A549 (cell line): ENCODE data around the gene ELMO2. TPM values are rescaled to one million over a fixed set of nuclear protein-coding genes. Genes with fewer than 3 reads are reported as not detected.

Source experiments
- ATAC-seq, 2 experiments: fragments of 200-7000 bp in 1 of 2; fragments of >200 bp in 1 of 2; cut with Nextera tagmentation in 1 of 2; cut with Tn5 transposase in 1 of 2; 3 replicates each; pipeline versions ENCODE4 v1.8.0 to v1.9.1; 2018 to 2020; ENCODE audit warnings: mild to moderate bottlenecking in 1 of 2, moderate library complexity in 1 of 2
- CTCF ChIA-PET: fragments of 300-600 bp; sonication (Branson Sonifier 250); formaldehyde crosslinking; extraction: SDS; loops from one replicate; lab custom pipeline; 2021; ENCODE audit warnings: antibody characterized with exemption, inconsistent platforms; lab: Yijun Ruan, JAX
- POLR2A ChIA-PET: fragments of 350-600 bp; formaldehyde crosslinking; extraction: SDS; loops from one replicate; lab custom pipeline; 2021; ENCODE audit warnings: antibody characterized with exemption, inconsistent platforms; lab: Yijun Ruan, JAX
- DNase-seq, 2 experiments: peaks; one replicate each; pipeline versions ENCODE4 v3.0.0 to v3.0.0-alpha.2; 2011 to 2016; ENCODE audit warnings: low read depth in 1 of 2, low spot score in 1 of 2
- FAIRE-seq: peaks from 2 replicates; lab custom pipeline; 2011; peaks lifted over from hg19 to GRCh38; lab: Jason Lieb, UNC
- H3K27ac ChIP-seq, 2 experiments: fragments of >200 bp; sonication (Bioruptor Twin); formaldehyde crosslinking; 3 replicates each; pipeline ENCODE4 v1.5.1; 2016 to 2017
- H3K4me1 ChIP-seq: fragments of >200 bp; sonication (Bioruptor Twin); formaldehyde crosslinking; 3 replicates; pipeline ENCODE4 v1.6.1; 2016
- H3K4me2 ChIP-seq: fragments of >200 bp; sonication (Bioruptor Twin); formaldehyde crosslinking; 3 replicates; pipeline ENCODE4 v1.6.1; 2016
- H3K4me3 ChIP-seq: fragments of >200 bp; sonication (Bioruptor Twin); formaldehyde crosslinking; 3 replicates; pipeline ENCODE4 v1.5.1; 2016
- H3K9me3 ChIP-seq: fragments of >200 bp; sonication (Bioruptor Twin); formaldehyde crosslinking; 3 replicates; pipeline ENCODE4 v1.6.1; 2016
- BHLHE40 ChIP-seq: IDR thresholded peaks from 2 replicates; pipeline ENCODE4 v1.6.1; 2012; ENCODE audit warnings: low read depth, low read length, inconsistent platforms
- CBX2 ChIP-seq: fragments of 200-600 bp; sonication (generic); IDR thresholded peaks from 2 replicates; pipeline ENCODE4 v1.6.1; 2016; ENCODE audit warnings: low read depth, mild to moderate bottlenecking, borderline replicate concordance
- CBX8 ChIP-seq: fragments of 200-600 bp; sonication (generic); IDR thresholded peaks from 2 replicates; pipeline ENCODE4 v1.6.1; 2016
- CHD2 ChIP-seq: fragments of 150-350 bp; IDR thresholded peaks from 2 replicates; pipeline ENCODE4 v1.6.1; 2014; ENCODE audit warnings: low read length; ENCODE audit not compliant: partially characterized antibody
- CTCF ChIP-seq: fragments of >200 bp; sonication (Bioruptor Twin); formaldehyde crosslinking; IDR thresholded peaks from 3 replicates; pipeline ENCODE4 v1.5.1; 2016
- ESRRA ChIP-seq: fragments of 150-350 bp; IDR thresholded peaks from 2 replicates; pipeline ENCODE4 v1.6.1; 2014; ENCODE audit warnings: mild to moderate bottlenecking, low read length, borderline replicate concordance
- GATA3 ChIP-seq: IDR thresholded peaks from 2 replicates; pipeline ENCODE4 v1.6.1; 2012; ENCODE audit warnings: borderline replicate concordance
- HEYL ChIP-seq: fragments of 250-450 bp; sonication (Bioruptor Pico); IDR thresholded peaks from 2 replicates; pipeline ENCODE4 v1.8.0; 2021; ENCODE audit warnings: mild to moderate bottlenecking, moderate library complexity
- JUN ChIP-seq, 2 experiments: fragments of >200 bp; sonication (Bioruptor Twin); formaldehyde crosslinking; IDR thresholded peaks; 2 replicates in 1 of 2; 3 replicates in 1 of 2; pipeline ENCODE4 v1.6.1; 2016 to 2017
- JUNB ChIP-seq: fragments of >200 bp; sonication (Bioruptor Twin); formaldehyde crosslinking; IDR thresholded peaks from 2 replicates; pipeline ENCODE4 v1.6.1; 2016
- KDM1A ChIP-seq: fragments of 200-600 bp; sonication (generic); IDR thresholded peaks from 2 replicates; pipeline ENCODE4 v1.6.1; 2016; ENCODE audit warnings: low read depth, mild to moderate bottlenecking
- MAFK ChIP-seq: fragments of 450-650 bp; IDR thresholded peaks from 2 replicates; pipeline ENCODE4 v1.6.1; 2014; ENCODE audit not compliant: partially characterized antibody
- MAZ ChIP-seq: fragments of 150-350 bp; IDR thresholded peaks from 2 replicates; pipeline ENCODE4 v1.6.1; 2014; ENCODE audit warnings: antibody characterized with exemption, low read depth, low read length, borderline replicate concordance
- NPAS2 ChIP-seq: fragments of 250-450 bp; sonication (Bioruptor Pico); IDR thresholded peaks from 2 replicates; pipeline ENCODE4 v1.8.0; 2022; ENCODE audit warnings: mild to moderate bottlenecking, moderate library complexity, borderline replicate concordance
- NR3C1 ChIP-seq: fragments of >200 bp; sonication (Bioruptor Twin); formaldehyde crosslinking; IDR thresholded peaks from 3 replicates; pipeline ENCODE4 v1.6.1; 2017
- POLR2AphosphoS2 ChIP-seq: conservative IDR thresholded peaks from 2 replicates; pipeline ENCODE4 v1.6.1; 2012; ENCODE audit warnings: low read length, improper control_type of control experiment, inconsistent platforms
- RAD21 ChIP-seq, 2 experiments: fragments of >200 bp in 1 of 2; sonication (Bioruptor Twin) in 1 of 2; formaldehyde crosslinking in 1 of 2; IDR thresholded peaks in 1 of 2; conservative IDR thresholded peaks in 1 of 2; 2 replicates in 1 of 2; 3 replicates in 1 of 2; pipeline ENCODE4 v1.6.1; 2012 to 2018; ENCODE audit warnings: inconsistent platforms in 1 of 2
- RARB ChIP-seq: fragments of 250-450 bp; sonication (Bioruptor Pico); IDR thresholded peaks from 2 replicates; pipeline ENCODE4 v1.8.0; 2021; ENCODE audit warnings: mild to moderate bottlenecking, moderate library complexity
- RCOR1 ChIP-seq: fragments of 150-350 bp; IDR thresholded peaks from 2 replicates; pipeline ENCODE4 v1.6.1; 2014; ENCODE audit warnings: antibody characterized with exemption, low read length, low read depth
- RFX5 ChIP-seq: fragments of 450-650 bp; IDR thresholded peaks from 2 replicates; pipeline ENCODE4 v1.7.1; 2014; ENCODE audit warnings: antibody characterized with exemption, mild to moderate bottlenecking, moderate library complexity
- RNF2 ChIP-seq: fragments of 200-600 bp; sonication (generic); IDR thresholded peaks from 2 replicates; pipeline ENCODE4 v1.6.1; 2016; ENCODE audit warnings: low read depth, mild to moderate bottlenecking, antibody characterized with exemption, moderate library complexity, borderline replicate concordance
- SMC3 ChIP-seq: fragments of >200 bp; sonication (Bioruptor Twin); formaldehyde crosslinking; IDR thresholded peaks from 3 replicates; pipeline ENCODE4 v1.6.1; 2018; ENCODE audit warnings: inconsistent platforms
- TFCP2L1 ChIP-seq: fragments of 250-450 bp; sonication (Bioruptor Pico); IDR thresholded peaks from 2 replicates; pipeline ENCODE4 v1.5.0; 2021; ENCODE audit warnings: mild to moderate bottlenecking
- TP53 ChIP-seq: fragments of 250-450 bp; sonication (Bioruptor Pico); IDR thresholded peaks from 2 replicates; pipeline ENCODE4 v1.5.0; 2021; ENCODE audit warnings: mild to moderate bottlenecking, moderate library complexity
- ZFP36 ChIP-seq: fragments of 450-650 bp; IDR thresholded peaks from 2 replicates; pipeline ENCODE4 v1.6.1; 2014; ENCODE audit warnings: borderline replicate concordance; ENCODE audit not compliant: partially characterized antibody
- ZSCAN20 ChIP-seq: fragments of 250-450 bp; sonication (Bioruptor Pico); IDR thresholded peaks from 2 replicates; pipeline ENCODE4 v1.8.0; 2022; ENCODE audit warnings: mild to moderate bottlenecking, moderate library complexity
- WGBS: methylation state at CpG from one replicate; pipeline ENCODE4 v1.1.6; 2017; ENCODE audit errors: missing lambda C conversion rate; 5-methylcytosine and 5-hydroxymethylcytosine counted together
- polyA plus RNA-seq, 4 experiments: library from polyadenylated mRNA; depleted of rRNA in 3 of 4; stranded (reverse); fragments of >200 nt; fragmentation: RNase III in 1 of 4; extraction: RNeasy Plus Mini Kit Qiagen cat#74134 plus additional on column Dnase treatment in 1 of 4; gene quantifications; 2 replicates in 3 of 4; 3 replicates in 1 of 4; pipeline ENCODE4 v1.2.3, GENCODE V29; 2011 to 2017

ELMO2 gene
- polyA plus RNA-seq, 2 of the 4 experiments (the other 2 are of a cell fraction): 23.4 to 25.1 TPM

GRCh38 chr20:46349035-46349741 is 57.2 kb downstream of the ELMO2 start:
- FAIRE-seq (no peak), DNase-seq (peak; percentile 43 to 67), ATAC-seq (peak; percentile 46 to 77; a peak in 4 of 6 replicates)
- WGBS: 63% methylated on average over 10 of the region's 12 CpGs
- H3K4me1 ChIP-seq: peaks cover 14% of the 10 kb centered on the region
- ChIA-PET CTCF (interaction anchor here (0.8 to 5.1 kb wide), 44 partner anchors 10 to 578 kb away, joined by 3 to 38 read pairs (median 4); partner anchors contain the start of gene CDH22), POLR2A (interaction anchor here (0.8 to 2.1 kb wide), 2 partner anchors 9 to 15 kb away, joined by 3 to 13 read pairs; no protein-coding TSS in a partner anchor)
- no peaks in the 10 kb centered on the region for H3K9me3 ChIP-seq
- H3K27ac ChIP-seq: no peak overlapping the region
- no peak overlapping the region for H3K4me3 ChIP-seq
- TF ChIP-seq TP53 (CRISPR knock-in tag) (no peak), MAFK (no peak), SMC3 (peak; percentile 57), JUN (IDR thresholded peaks at IDR 0.05) (no peak), GATA3 (no peak), RCOR1 (no peak), ESRRA (no peak), RAD21 (conservative IDR thresholded peaks at IDR 0.05 in 1 of 2, IDR thresholded peaks at IDR 0.05 in 1 of 2) (peak; percentile 74 to 80), ZFP36 (peak; percentile 3), RARB (CRISPR knock-in tag) (no peak), NR3C1 (no peak), CHD2 (no peak), CTCF (peak; percentile 66)
- H3K4me2 ChIP-seq: no peak overlapping the region

- Histone ChIP-seq H3K4me1 (peaks cover 14% of the 10 kb centered on the region), H3K4me2 (no peak overlapping the region), H3K9me3 (no peaks in the 10 kb centered on the region), H3K27ac (no peak overlapping the region), H3K4me3 (no peak overlapping the region)
- TF ChIP-seq CBX2: no peak
- no peak for TF ChIP-seq BHLHE40
- no peak for TF ChIP-seq JUNB
- TF ChIP-seq NPAS2: no peak
- TF ChIP-seq MAZ: no peak
- no peak for TF ChIP-seq KDM1A
- TF ChIP-seq ZSCAN20: no peak
- no peak for TF ChIP-seq CBX8
- TF ChIP-seq TFCP2L1 (CRISPR knock-in tag): no peak
- no peak for TF ChIP-seq JUN (IDR thresholded peaks at IDR 0.05)
- no peak for TF ChIP-seq RFX5
- no peak for TF ChIP-seq NR3C1
- no peak for TF ChIP-seq SMC3
- TF ChIP-seq RNF2: no peak
- no peak for TF ChIP-seq HEYL (CRISPR knock-in tag)
- no peak for TF ChIP-seq POLR2AphosphoS2
- 94% methylated on average over 20 of the region's 25 CpGs for WGBS
- no peak for FAIRE-seq
- ChIA-PET CTCF (interaction anchor here (0.8 to 5.1 kb wide), 40 partner anchors 9 to 379 kb away, joined by 3 to 38 read pairs (median 4); partner anchors contain the start of genes CD40, CDH22 and SLC12A5), POLR2A (interaction anchor here (0.8 to 2.1 kb wide), 3 partner anchors 10 to 334 kb away, joined by 3 to 13 read pairs (median 3); no protein-coding TSS in a partner anchor)
- peak in 1 of 2 experiments; percentile 18; a peak in 2 of 6 replicates for ATAC-seq
- peak in 1 of 2 experiments; percentile 29 for DNase-seq
These were observed 58.3 kb downstream of the ELMO2 start for GRCh38 chr20:46347841-46348803.
